GM18909 (cell line): ENCODE data around the gene CYP11A1.
"Not testable (repeated sequence)": the region's sequence is repeated elsewhere in the genome, so short reads cannot be mapped to it uniquely, and the experiment has no call there.

Experiments
- ATAC-seq: cut with Tn5 transposase; IDR thresholded peaks from one replicate; pipeline ENCODE4 v1.9.1; 2021; ENCODE audit warnings: mild to moderate bottlenecking; ENCODE audit not compliant: unreplicated experiment, poor library complexity

The CYP11A1 gene

DNA sequence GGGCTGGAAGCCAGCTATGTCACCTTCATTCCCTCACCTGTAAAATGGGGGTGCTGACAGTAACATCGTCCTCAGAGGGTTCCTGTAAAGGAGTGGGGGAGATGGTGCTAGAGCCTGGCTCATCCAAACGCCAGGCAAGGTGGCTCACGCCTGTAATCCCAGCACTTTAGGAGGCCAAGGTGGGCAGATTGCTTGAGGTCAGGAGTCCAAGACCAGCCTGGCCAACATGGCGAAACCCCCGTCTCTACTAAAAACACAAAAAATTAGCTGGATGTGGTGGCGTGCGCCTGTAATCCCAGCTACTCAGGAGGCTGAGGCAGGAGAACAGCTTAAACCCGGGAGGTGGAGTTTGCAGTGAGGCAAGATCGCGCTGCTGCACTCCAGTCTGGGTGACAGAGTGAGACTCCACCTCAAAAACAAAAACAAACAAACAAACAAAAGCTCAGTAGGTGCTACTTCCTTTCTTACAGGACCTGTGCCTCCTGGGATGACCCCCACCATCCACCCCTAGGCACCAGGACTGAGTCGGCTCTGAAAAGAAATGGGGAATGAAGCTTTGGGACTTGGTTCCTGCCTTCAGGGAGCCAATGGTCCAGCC is 22.7 kb upstream of the CYP11A1 start:
- not testable (repeated sequence) for ATAC-seq

DNA sequence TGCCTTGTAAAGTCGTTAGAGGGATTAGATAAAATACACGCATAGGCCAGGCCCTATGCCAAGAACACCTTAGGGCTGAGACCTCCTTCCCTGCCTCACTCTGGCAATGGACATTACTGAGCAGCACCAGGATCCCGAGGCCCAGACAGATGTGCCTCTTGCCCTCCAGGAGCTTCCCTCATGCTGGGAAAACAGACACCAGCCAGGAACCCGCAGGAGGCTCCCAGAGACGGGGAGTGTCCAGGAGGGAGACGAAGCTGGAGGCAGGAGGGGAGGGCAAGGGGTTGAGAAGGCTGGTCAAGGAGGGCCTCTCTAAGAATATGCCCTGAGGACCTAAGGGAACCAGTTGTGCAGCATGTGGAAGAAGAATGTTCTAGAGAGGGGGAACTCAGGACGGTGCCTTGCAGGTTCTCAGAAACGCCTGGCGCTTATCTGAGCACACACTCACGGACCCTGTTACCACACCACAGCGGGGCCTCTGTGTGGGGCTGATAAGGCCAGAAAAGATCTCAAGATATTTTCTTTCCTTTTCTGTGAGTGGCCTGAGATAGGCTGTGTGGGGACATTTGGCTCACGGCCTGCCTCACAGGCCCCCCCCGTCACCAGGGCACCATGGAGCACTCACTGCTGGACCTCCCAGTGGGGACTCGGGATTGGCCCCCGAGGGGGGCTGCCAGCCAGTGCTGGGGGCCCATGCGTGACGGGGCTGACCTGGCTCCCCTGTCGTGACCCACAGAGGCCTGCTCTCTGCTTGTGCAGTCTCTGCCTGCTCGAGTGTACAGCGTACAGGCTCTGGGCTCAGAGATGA is 22.0 kb upstream of the CYP11A1 start:
- ATAC-seq: no peak

DNA sequence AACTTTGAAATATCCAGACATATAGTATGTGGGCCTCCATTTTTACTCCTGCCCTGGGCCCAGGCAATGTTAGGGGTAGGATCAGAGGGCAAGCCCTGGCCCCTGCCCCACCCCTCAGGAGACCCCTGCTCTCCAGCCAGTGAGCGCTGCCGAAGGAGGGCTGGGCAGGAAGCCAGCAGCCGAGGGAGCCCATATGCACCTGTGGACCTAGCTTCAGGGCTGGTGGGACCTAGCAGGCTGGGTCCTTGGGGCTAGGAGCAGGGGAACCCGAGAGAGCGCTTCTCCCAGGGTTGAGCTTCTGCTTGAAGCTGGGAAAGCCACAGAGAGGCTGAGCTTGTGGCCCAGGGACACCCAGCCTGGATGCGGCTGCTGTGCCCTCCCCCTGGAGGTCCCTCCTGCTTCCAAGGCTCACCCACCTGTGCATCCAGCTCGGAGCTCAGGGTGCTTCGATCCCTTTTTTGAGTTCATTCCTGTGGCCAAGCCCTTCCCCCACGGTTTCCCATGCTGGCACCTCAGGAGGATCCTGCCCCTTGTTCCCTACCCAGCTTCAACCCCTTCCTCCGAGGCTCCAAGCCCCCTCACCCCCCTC is 21.0 kb upstream of the CYP11A1 start:
- ATAC-seq: no peak

DNA sequence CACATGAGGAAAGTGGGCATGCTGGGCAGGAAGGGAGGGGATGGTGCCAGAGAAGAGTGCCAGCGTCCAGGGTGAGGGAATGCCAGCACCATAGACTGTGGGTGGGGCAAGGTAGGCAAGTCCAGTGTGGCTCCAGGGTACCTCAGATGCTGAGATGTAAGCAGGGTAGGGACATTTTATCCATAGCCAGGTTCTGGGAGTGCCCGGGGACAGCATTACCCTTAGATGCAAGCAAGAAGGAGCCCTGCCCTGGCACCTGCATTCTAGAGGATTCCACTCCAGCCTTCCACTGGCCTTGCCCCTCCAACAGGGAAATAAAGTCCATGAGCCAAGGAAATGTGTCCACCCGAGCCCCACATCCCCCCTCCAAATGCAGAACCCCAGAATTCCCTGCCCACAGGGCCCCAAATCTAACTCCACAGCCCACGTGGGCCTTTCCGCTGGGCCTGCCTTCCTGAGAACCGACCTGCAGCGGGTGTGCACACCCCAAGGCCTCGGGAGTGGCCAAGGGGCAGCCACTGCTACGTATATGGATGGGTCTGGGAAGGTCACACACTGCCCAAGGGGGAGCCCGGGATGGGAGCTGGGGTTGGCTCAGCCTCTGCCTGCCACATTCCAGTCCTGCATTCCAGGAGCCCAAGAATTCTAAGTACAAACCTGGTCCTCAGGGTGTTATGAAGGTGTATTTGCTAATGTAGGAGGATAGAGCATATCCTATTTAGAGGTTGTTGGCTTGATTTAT is 20.3 kb upstream of the CYP11A1 start:
- no peak for ATAC-seq

DNA sequence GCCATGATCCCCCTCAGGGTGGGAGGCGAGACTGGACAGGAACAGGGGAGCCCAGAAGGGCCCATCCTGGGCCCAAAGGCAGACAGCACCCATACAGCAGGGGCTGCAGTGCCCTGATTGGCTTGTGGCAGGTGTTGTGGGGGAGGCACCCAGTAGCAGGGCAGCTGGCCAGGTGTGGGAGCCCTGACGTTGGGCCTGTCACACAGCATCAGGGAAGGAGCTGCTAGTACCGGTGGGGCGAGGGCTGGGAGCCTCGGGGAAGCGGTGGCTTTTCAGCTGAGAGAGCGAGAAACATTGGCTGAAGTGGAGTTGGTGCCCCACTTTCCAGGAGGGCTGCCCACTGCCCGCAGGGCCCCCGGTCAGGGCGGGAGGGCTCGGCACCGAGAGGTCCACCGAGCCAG is 19.7 kb upstream of the CYP11A1 start:
- ATAC-seq: no peak

DNA sequence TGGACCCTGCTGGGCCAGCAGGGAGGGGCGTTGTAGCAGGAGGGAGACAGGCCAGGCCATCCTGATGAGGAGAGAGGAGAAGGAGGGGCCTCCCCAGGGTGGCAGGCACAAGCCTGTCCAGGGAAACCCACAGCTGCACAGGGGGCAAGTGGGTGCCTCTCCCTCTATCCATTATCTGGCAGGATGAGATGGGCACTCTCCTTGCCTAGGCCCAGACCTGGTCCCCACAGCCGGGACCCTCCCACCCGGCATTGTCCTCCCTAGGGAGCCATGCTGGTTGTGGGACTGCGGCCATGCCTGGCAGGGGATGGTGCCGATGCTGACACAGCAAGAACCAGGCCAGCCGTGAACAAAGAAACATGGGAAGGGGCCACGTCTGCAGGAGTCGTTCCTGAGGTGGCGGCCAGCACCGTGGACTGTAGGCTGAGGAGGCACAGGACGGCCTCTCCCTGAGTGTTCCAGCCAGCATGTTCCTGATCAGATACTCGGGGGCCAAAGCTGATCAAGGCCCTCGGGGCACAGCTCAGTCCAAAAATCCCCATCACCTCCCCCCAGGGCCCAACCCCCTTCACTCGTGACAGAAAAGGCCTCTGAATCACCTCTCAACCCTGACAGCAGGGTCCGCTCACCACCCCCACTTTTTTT is 19.2 kb upstream of the CYP11A1 start:
- ATAC-seq: no peak

DNA sequence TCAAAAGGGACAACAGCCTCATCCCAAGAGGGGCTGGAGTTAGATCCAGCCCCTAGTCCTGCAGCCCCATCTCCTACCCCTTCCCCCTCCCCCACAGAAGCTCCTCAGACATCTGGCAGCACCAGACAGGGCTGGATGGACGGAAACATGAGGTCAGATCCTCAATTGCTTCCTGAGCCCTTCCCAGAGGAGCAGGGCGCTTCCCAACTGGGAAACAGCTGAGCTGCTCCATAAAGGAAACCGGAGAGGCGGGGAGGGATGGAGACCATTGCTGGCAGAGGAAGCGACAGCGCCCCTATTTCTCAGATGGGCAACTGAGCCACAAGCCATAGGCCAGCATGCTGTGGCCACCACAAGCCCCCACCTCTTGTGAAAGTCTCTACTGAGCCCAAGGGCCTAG is 18.3 kb upstream of the CYP11A1 start:
- ATAC-seq: no peak

DNA sequence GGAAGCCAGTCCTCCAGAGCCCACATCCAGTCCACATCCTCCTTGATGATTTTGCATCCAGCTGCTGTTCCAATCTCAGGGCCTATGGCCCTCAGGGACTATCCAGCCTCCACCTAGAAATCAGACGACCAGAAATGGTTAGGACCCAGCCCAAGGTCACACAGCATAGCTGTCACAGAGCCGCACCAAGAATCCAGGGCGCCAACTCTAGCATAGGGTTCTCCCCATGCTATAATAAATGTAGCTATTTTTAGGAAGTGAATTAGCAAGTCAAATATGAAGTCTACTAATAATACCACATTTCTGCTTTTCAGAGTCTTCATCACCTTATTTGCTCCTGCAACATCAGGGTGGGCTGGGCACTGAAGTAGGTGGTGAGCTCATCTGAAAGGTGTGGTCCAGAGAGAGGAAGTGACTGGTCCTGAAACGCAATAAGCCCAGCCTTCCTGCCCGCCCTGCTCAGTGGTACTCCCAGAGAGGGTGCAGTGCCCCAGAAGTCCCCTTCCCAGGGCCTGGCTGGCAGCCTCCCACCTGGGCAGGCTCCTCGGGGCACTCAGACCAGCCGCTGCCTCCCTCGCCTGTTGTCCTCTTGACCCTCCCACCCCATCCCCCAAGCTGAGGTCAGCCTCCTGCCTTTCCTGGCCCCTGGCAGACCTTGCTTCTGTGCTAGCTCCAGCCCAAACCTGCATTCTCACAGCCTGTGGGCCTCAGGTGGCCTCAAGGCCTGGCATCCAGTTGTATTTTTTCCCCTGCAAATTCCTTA is 17.6 kb upstream of the CYP11A1 start:
- ATAC-seq: peak; percentile 61

DNA sequence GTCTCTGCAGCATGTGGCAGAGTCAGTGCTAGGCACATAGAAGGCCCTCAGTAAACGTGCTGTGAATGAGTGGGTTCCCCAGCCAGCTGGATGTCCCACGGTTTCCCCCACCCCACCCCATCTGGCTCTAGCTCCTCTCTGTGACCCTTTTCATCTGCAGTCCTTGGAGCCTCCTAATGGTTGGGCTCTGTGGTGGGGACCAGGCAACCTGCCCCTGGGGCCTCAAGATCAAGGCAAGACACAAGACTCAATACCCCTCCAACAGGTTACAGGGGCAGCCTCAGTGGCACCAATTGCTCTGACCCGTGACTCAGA is 17.1 kb upstream of the CYP11A1 start:
- ATAC-seq: peak; percentile 4

DNA sequence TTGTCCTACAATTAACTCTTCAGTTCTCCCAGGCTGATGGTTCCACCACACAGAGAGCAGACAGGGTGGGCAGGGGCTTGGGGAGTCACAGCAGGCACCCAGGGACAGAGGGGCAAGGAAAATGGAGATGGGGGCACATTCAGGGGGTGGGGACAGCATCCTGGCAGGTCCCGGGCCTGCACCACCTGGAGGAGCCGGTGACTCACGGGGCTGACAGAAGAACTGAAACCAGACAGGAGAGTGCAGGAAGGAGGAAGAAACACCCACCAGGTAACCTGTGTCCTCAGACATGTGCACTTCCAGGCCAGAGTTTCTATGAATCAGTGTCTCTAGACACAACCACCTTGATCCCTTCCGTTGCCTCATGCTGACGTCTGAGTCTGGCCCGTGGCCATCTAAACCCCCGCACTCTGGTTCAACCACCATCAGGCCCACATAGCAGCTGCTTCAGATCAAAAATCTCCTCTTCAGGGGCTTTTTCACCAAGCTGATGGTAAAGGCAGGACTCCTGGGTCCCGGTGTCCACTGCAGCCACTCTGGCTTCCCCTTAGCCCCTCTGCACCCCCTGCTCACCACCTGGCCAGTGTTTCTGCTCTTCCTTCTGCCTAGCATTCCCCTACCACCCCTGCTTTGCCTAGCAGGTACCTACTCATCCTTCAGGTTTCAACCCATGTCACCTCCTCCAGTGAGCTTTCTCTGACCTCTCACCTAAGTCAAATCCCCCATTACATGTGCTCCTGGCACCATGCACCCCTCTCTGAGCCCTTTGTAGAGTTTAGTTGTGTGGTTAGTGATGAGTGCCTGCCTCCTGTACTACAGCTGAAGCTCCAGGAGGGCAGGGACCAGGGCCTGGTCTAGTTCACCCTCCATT is 16.5 kb upstream of the CYP11A1 start:
- ATAC-seq: peak; percentile 51

DNA sequence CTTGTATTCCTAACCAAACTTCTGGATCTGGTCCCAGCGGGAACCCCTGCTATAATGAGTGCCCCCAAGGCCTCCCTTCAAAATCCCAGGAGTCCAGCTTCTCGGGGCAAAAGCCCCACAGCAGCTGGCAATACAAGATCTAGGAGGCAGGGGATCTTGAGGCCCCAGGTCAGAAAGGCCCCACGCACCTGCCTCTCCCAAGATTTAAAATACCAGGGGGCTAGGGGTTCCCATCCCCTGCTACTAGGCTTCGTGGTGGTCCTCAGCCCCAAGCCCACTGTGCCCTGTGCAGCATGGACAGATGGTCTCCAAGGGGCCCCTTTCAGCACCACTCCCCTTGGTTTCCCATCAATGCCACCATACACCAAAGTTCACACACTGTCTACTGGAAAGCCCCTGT is 15.8 kb upstream of the CYP11A1 start:
- peak; percentile 14 for ATAC-seq

DNA sequence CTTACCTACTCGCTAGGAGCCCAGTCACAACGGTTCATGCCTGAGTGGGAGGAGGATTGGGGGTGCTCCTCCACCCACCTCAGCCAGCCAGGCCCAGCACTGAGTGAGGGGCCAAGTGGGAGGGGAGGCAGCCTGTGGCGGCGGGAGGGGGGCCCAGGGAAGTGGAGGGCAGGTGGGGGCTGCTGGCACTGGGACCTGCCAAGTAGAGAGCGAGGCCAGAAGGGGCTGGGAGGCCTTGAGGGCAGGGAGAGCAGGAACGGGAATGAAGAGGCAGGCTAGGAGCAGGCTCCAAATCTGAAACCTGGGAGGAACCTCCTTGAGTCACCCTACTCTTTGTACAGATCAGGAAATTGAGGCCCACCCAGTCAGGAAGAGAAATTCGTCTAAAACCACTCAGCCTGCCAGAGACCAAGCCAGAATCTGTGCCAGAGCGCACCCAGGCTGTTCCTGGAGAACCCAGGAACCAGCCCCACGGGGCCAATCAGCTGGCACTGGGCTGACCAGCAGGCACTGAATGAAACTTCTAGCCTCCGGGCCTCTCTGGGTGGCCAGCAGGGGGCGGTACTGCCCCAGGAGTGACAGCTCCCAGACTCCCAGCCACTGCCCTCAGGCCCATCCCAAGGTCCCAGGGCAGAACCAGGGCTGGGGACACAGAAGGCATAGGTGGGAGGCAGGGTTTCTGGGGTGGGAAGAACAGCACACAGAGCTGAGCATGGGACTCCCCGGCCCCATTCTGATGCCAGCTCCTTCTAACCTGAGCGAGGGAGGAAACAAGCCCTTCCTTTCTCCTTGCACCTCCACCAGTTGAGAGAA is 14.8 kb upstream of the CYP11A1 start:
- ATAC-seq: no peak

DNA sequence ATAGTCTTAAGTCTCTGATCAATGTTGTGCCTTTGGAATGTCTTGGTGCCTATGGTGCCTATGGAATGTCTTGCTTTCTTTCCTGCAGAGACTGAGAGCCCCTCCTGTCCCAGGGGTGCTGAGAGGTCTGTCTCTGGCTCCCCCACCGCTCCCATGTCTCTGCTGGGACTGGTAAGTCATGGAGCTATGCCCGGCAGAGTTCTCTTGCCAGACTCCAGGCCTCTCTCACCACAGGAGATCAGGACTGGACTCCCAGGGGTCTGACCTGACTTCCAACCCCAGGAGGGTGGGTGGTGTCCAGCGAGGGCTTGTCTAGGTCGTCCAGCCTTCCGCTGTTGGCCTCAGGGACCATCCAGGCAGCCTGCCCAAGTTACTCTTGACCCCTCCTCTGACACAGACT is 14.0 kb upstream of the CYP11A1 start:
- no peak for ATAC-seq

DNA sequence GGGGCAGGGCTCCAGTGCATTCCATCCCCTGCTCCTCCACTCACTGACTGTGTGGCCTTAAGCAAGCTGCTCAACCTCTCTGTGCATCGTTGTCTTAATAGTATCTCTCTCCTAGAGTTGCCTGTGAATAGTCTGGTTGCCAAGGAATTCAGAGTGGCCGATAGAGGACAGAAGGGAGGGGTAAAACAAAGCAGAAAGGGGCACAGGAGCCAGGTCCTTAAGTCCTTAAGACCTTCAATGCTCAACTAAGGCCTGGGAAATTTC is 13.7 kb upstream of the CYP11A1 start:
- ATAC-seq: no peak

DNA sequence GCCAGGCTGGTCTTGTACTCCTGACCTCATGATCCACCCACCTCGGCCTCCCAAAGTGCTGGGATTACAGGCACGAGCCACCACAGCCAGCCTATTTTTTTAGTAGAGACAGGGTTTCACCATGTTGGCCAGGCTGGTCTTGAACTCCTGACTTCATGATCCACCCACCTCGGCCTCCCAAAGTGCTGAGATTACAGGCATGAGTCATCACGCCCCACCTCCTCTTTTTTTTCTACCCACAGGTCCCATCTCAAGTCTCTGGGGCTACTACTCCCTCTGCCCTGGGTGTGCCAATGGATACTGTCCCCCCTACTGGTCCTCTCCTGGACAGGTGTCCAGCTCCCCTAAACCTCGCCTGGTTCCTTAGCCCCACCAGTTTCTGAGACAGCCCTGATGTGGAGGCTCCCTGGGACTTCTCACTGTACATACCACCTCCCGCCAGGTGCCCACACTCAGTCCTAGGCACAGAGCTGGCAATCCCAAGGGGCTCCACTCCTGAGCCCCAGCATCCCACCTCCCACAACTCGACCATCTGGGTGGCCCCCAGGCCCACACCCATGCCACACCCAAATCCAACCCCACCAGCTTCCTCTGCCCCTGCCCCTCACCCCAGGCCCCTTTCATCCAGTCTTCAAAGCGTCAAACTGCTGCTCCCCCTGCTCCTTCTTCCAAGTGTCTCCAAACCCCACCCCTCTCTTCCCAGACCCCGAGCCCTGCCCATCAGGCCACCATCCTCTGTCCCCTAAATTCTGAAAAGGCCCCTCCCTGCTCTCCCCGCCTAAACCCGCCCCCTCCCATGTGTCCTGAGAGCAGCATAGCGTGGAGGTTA is 13.1 kb upstream of the CYP11A1 start:
- ATAC-seq: no peak

DNA sequence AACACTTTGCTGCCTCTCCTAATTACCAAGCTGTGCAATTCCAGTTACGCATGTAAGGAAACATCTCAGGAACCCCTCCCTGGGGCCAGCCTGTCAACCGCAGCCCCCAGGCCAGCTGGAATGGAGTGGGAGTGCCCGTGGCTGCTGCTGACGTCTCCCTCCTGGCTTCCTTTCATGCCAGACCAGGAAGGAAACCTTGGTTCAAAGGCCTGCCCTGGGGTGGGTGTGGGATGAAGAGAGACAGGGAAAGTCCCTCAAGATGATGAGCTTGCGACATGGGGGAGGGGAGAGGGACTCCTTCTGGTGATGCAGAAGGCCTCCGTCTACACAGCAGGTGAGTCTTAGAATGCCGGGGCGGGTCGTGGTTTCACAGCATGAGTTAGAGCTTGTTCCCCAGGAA is 11.4 kb upstream of the CYP11A1 start:
- no peak for ATAC-seq

DNA sequence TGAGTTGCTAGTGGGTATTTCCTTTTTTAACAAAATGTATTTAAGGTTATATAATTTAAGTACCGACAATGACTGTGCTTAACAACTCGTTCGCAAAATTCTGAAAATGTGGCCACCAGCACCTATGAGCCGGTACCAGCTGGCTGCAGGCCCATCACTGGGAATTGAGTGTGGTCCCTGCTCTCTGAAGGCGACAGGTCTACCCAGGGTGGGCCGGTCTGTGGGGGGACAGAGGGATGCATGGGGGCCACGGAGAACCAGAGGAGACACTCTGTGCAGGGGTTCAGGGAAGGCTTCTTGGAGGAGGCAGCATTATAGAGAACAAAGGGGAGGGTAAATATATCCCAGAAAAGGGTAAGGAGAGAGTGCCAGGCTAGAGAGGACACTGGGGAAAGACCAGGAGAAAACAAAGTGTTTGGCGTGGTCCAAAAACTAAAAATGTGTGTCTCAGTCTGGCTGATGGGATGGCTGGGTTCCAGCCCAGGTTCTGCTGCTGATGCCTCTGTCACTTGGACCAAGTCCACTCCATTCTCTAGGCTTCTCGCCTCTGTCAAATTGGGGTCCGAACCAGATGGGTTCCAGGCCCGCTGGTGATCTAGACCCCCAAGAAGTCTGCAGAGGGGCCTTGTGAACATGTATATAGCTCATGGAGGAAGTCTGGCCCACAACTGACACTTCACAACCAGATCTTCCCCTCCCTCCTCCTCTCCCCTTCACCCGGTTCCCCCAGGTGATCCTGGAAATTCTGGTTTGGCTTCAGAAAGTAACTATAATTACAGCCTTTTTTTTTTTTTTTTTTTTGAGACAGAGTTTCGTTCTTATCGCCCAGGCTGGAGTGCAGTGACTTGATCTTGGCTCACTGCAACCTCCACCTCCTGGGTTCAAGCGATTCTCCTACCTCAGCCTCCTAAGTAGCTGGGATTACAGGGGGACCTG is 10.7 kb upstream of the CYP11A1 start:
- ATAC-seq: no peak
